OCI-LY7 (cell line): ENCODE results near the gene RGS19.

ENCODE experiments used
- EZH2phosphoT487 ChIP-seq: fragments of 200-600 bp; sonication (generic); IDR thresholded peaks from 2 replicates; pipeline ENCODE4 v1.6.1; 2018; ENCODE audit warnings: low read depth, borderline replicate concordance, mild to moderate bottlenecking, mixed run types, antibody characterized with exemption, low read length, moderate library complexity, mixed read lengths
- TF ChIP-seq, protein P1 (sequence below): fragments of 200-600 bp; sonication (generic); conservative IDR thresholded peaks from 2 replicates; pipeline ENCODE4 v1.5.1; 2014; ENCODE audit warnings: mild to moderate bottlenecking, antibody characterized with exemption, low read length, moderate library complexity, mixed read lengths

DNA sequence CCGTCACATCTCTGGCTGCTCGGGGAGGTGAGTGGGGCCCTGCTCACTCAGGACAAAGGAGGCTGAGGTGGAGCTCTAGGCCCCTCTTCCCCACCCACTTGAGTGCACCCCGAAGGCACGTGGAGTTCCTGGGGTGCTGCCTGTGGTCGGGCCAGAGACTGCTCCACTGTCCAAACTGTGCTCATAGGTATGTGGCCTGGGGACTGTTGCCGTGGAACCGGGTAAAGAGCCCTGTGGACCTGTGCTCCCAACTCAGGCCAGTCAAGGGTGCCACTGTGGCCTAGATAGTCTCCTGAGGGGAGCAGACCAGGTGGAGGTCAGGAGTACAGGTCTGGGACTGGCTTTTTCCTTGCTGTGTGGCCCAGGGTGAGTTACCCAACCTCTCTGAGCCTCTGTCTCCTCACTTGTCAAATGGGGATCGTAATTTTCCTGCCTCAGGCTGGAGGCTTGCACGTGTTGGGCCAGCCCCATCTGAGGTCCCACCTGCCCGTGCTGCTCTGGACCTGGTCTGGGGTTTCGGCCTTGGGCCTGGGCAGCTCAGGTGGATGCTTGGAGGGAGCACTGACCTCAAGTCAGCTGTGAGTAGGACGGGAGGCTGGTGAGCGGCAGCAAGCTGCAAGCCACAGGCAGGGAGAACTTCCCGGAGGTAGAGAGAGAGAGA lies 40.5 kb upstream of the RGS19 start:
- TF ChIP-seq, protein P1, sequence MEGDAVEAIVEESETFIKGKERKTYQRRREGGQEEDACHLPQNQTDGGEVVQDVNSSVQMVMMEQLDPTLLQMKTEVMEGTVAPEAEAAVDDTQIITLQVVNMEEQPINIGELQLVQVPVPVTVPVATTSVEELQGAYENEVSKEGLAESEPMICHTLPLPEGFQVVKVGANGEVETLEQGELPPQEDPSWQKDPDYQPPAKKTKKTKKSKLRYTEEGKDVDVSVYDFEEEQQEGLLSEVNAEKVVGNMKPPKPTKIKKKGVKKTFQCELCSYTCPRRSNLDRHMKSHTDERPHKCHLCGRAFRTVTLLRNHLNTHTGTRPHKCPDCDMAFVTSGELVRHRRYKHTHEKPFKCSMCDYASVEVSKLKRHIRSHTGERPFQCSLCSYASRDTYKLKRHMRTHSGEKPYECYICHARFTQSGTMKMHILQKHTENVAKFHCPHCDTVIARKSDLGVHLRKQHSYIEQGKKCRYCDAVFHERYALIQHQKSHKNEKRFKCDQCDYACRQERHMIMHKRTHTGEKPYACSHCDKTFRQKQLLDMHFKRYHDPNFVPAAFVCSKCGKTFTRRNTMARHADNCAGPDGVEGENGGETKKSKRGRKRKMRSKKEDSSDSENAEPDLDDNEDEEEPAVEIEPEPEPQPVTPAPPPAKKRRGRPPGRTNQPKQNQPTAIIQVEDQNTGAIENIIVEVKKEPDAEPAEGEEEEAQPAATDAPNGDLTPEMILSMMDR = no peak
- TF ChIP-seq EZH2phosphoT487 = no peak
